Stimulated activated naive CD8-positive, alpha-beta T cell treated with anti-CD3 and anti-CD28 coated beads, Interleukin-15, amount 100 ng/mL, for 72 hours (primary cell): ENCODE data around the gene GRAMD4.

Source experiments
- ATAC-seq: fragments of 150-1000 bp; cut with Tn5 transposase; 2 replicates; pipeline ENCODE4 v1.10.0; 2021; ENCODE audit warnings: mild to moderate bottlenecking, moderate library complexity
- DNase-seq, 2 donors: peaks; one replicate each; pipeline ENCODE4 v3.0.0; 2021 to 2022
- H3K27ac Mint-ChIP-seq, 2 donors: one replicate each; pipeline ENCODE4 v1.8.0; 2022; ENCODE audit warnings: mild to moderate bottlenecking in 2 of 2, mixed read lengths in 2 of 2, moderate library complexity in 2 of 2
- H3K27me3 Mint-ChIP-seq: one replicate; pipeline ENCODE4 v1.8.0; 2022; ENCODE audit warnings: mixed read lengths
- H3K4me1 Mint-ChIP-seq: one replicate; pipeline ENCODE4 v1.8.0; 2022; ENCODE audit warnings: mild to moderate bottlenecking, mixed read lengths
- H3K4me3 Mint-ChIP-seq, 2 donors: one replicate each; pipeline ENCODE4 v1.8.0; 2022; ENCODE audit warnings: mild to moderate bottlenecking in 2 of 2, mixed read lengths in 2 of 2, moderate library complexity in 1 of 2
- H3K9me3 Mint-ChIP-seq, 2 donors: one replicate each; pipeline ENCODE4 v1.8.0; 2022; ENCODE audit warnings: mixed read lengths in 2 of 2

Gene GRAMD4

DNA sequence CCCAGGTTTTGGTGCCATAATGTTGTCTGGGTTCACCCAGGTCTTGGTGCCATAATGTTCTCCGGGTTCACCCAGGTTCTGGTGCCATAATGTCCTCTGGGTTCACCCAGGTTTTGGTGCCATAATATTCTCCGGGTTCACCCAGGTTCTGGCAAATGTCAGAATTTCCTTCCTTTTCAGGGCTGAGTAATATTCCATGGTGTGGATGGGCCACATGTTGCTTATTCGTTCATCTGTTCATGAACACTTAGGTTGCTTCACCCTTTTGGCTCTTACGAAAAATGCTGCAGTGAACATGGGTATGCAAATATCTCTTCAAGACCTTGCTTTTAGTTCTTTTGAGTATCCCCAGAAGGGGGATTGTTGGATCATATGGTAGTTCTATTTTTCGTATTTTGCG is 15.1 kb upstream of the GRAMD4 start:
- H3K27ac Mint-ChIP-seq: no peak overlapping the region
- ATAC-seq: no peak
- peaks cover 19% of the 10 kb centered on the region for H3K4me1 Mint-ChIP-seq

DNA sequence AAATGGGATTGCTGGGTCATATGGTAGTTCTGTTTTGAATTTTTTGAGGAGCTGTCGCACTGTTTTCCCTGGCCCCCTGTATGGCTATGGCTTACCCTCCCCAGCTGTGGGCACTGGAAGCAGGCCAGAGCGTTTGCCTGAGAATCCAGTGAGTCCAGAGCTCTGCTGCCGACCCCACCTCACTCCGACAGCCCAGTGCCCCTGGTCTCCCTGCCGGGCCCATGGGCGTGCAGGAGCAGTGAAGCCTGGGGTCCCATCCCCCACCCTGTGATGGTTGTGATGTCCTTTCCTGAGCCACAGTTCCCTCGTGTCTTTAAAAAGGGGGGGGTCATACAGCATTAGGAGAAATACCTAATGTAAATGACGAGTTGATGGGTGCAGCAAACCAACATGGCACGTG is 13.3 kb upstream of the GRAMD4 start:
- DNase-seq (no peak), ATAC-seq (no peak)
- H3K9me3 Mint-ChIP-seq: no peaks in the 10 kb centered on the region
- no peak overlapping the region for H3K27ac Mint-ChIP-seq
- no peak overlapping the region for H3K4me3 Mint-ChIP-seq
- H3K27me3 Mint-ChIP-seq: no peaks in the 10 kb centered on the region
- H3K4me1 Mint-ChIP-seq: peaks cover 20% of the 10 kb centered on the region

More for the DNA sequence above, 15.1 kb upstream of the GRAMD4 start:
- Mint-ChIP-seq H3K9me3 (no peaks in the 10 kb centered on the region), H3K27me3 (no peaks in the 10 kb centered on the region), H3K4me3 (no peak overlapping the region)
- DNase-seq: no peak

DNA sequence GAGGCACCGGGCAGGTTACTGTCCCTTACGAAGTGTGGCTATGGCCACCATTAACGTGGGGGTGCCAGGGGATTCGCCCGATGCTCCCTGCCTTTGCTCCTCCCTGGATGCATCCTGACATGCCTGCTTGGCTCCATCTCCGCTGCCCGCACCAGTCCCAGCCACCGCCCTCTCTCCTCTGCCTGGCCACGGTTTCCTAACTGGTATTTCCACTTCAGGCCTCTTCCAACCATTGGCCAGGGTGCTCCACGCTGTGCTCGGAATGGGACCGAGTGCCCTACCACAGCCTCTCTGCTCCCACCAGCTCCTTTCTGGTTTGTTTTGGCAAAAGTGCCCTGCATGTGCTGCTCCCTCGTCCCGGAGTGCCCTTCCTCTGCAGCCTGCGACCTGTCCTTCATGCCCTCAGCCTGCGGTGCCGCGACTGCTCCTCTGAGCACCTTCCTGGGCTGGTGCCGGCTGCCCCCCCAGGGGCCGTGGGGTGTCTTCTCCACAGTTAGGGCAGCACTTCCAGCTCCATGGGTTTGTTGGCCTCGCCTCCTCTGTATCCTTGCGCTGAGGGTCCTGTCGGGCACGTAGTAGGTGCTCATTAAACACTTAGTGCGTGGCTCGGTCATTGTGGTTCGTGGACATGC is 12.6 kb upstream of the GRAMD4 start:
- H3K9me3 Mint-ChIP-seq: no peaks in the 10 kb centered on the region
- no peak overlapping the region for H3K4me3 Mint-ChIP-seq
- no peak overlapping the region for H3K27ac Mint-ChIP-seq
- ATAC-seq (no peak), DNase-seq (no peak)
- H3K4me1 Mint-ChIP-seq: peaks cover 27% of the 10 kb centered on the region
- no peaks in the 10 kb centered on the region for H3K27me3 Mint-ChIP-seq

GRCh38 chr22:46609175-46609690 is 11.0 kb upstream of the GRAMD4 start:
- Mint-ChIP-seq H3K27me3 (no peaks in the 10 kb centered on the region), H3K4me1 (peaks cover 35% of the 10 kb centered on the region), H3K4me3 (no peak overlapping the region), H3K9me3 (no peaks in the 10 kb centered on the region), H3K27ac (peak overlapping the region in 1 of 2 donors; percentile 59)
- no peak for DNase-seq
- ATAC-seq: no peak

GRCh38 chr22:46609724-46610201 is 10.4 kb upstream of the GRAMD4 start:
- ATAC-seq: no peak
- no peaks in the 10 kb centered on the region for H3K27me3 Mint-ChIP-seq
- no peak overlapping the region for H3K4me3 Mint-ChIP-seq
- H3K27ac Mint-ChIP-seq: no peak overlapping the region
- peaks cover 35% of the 10 kb centered on the region for H3K4me1 Mint-ChIP-seq
- H3K9me3 Mint-ChIP-seq: no peaks in the 10 kb centered on the region
- DNase-seq: no peak

DNA sequence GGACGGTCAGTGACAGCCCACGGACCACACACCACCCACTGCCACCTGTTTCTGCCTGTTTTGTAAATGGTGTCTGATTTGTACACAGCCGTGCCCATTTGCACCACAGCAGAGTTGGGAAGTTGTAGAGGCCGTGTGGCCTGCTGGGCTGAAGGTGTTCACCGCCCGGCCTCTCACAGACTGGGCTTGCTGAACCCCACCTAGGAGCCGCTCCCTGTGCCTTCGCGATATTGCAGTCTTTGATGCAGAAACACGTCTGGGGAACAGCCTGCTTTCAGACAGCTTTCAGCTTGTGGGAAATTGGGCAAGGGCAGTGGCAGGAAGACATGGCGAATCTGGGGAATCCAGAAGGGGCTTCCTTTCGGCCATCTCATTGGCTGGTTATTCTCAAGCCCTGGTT is 9.8 kb upstream of the GRAMD4 start:
- Mint-ChIP-seq H3K27ac (no peak overlapping the region), H3K27me3 (no peaks in the 10 kb centered on the region), H3K4me1 (peaks cover 35% of the 10 kb centered on the region), H3K4me3 (no peak overlapping the region), H3K9me3 (no peaks in the 10 kb centered on the region)
- DNase-seq: no peak
- ATAC-seq: no peak

DNA sequence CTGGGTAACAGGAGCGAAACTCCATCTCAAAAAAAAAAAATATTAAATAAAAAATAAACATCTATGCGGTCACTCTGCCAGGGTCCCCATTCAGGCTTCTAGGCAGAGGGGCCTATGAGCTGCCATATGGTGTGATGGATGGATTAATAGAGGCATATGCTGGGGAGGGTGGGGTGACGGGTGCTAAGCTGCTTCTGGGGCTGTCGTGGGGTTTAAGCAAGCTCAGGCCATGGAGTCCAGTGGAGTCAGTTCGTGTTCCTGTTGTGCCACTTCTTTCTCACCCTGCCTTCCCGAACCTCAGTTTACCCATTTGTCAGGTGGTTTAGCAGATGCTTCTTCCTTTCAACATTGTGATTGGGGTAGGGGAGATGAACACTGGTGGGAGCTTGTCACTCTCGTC is 9.0 kb upstream of the GRAMD4 start:
- Mint-ChIP-seq H3K4me1 (peaks cover 35% of the 10 kb centered on the region), H3K4me3 (no peak overlapping the region), H3K27ac (no peak overlapping the region), H3K27me3 (no peaks in the 10 kb centered on the region), H3K9me3 (no peaks in the 10 kb centered on the region)
- ATAC-seq (no peak), DNase-seq (no peak)

GRCh38 chr22:46612341-46612903 is 7.8 kb upstream of the GRAMD4 start:
- ATAC-seq (no peak), DNase-seq (no peak)
- Mint-ChIP-seq H3K4me3 (peak overlapping the region; percentile 85 to 86), H3K9me3 (no peaks in the 10 kb centered on the region), H3K27me3 (no peaks in the 10 kb centered on the region), H3K4me1 (peaks cover 35% of the 10 kb centered on the region), H3K27ac (peak overlapping the region; percentile 84 to 87)

DNA sequence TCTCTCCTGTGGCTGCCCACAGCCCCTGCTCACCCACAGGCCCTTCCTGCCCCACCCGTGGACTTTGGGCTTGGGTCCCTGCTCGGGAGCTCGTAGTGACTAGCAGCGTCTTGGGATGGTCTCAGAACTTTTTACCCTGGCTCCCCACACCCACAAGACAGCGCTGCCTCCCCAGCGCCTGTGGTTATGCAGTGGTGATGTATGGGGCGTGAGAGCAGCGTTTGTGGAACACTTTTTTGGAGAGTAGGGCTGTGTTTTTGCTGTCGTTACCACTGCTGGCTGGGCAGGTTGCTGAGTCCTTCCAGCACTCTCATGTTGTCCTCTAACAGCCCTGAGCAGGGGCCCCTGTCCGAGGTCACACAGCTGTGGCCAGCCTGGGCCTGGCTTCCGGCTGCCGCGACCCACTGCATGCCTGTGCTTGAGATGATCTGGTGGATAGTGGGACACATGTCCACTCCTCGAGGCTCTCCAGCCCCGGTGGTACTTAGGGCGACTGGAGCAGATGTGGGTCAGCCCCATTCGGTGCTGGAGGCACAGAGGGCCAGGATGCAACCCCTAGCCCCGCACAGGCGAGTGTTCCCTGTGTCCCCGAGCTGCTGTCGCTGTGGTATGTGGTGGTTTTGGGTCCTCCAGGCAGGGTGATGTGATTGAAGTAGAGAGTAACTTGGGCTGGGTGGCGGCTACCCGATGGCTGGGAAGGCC is 7.1 kb upstream of the GRAMD4 start:
- no peaks in the 10 kb centered on the region for H3K9me3 Mint-ChIP-seq
- peak overlapping the region; percentile 84 to 87 for H3K27ac Mint-ChIP-seq
- H3K4me1 Mint-ChIP-seq: peaks cover 35% of the 10 kb centered on the region
- no peaks in the 10 kb centered on the region for H3K27me3 Mint-ChIP-seq
- peak; percentile 51 for ATAC-seq
- DNase-seq: peak; percentile 29 to 48
- H3K4me3 Mint-ChIP-seq: peak overlapping the region; percentile 85 to 86

DNA sequence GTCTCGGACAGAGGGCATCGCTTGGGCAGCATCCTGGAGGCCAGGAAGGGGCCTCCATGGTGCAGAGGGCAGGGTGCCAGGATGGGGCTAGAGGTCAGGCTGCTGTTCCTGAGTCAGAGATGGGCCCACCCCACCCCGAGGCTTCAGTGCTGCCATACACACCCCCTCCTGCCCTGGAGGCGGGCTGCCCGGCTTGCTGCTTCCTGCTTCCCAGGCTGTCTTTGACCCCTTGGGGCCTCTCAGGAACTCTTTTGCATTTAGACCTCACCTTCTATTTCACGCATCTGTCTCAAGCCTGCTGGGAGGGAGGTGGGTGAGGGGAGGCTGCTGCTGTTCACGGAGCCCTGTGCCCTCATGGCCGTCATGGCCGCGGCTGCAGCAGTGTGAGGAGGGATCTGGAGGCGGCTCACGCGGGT is 6.6 kb upstream of the GRAMD4 start:
- ATAC-seq: peak; percentile 33
- peak in 1 of 2 donors; percentile 23 for DNase-seq
- Mint-ChIP-seq H3K4me3 (peak overlapping the region; percentile 85 to 86), H3K27me3 (no peaks in the 10 kb centered on the region), H3K27ac (peak overlapping the region; percentile 84 to 87), H3K9me3 (no peaks in the 10 kb centered on the region), H3K4me1 (peaks cover 35% of the 10 kb centered on the region)

GRCh38 chr22:46614025-46614931 is 5.9 kb upstream of the GRAMD4 start:
- Mint-ChIP-seq H3K27ac (peak overlapping the region; percentile 79 to 87), H3K27me3 (no peaks in the 10 kb centered on the region), H3K4me1 (peaks cover 35% of the 10 kb centered on the region), H3K4me3 (peak overlapping the region; percentile 85 to 86), H3K9me3 (no peaks in the 10 kb centered on the region)
- ATAC-seq (peak; percentile 91), DNase-seq (peak; percentile 73 to 83)

- H3K27ac Mint-ChIP-seq: no peak overlapping the region
- H3K9me3 Mint-ChIP-seq: no peaks in the 10 kb centered on the region
- no peak overlapping the region for H3K4me3 Mint-ChIP-seq
- ATAC-seq (no peak), DNase-seq (no peak)
- no peaks in the 10 kb centered on the region for H3K27me3 Mint-ChIP-seq
- H3K4me1 Mint-ChIP-seq: peaks cover 24% of the 10 kb centered on the region
Observed at GRCh38 chr22:46617207-46617985, 2.8 kb upstream of the GRAMD4 start.

- Mint-ChIP-seq H3K27me3 (no peaks in the 10 kb centered on the region), H3K27ac (peak overlapping the region in 1 of 2 donors; percentile 20), H3K4me3 (no peak overlapping the region), H3K9me3 (no peaks in the 10 kb centered on the region), H3K4me1 (peaks cover 16% of the 10 kb centered on the region)
- no peak for ATAC-seq
- DNase-seq: no peak
Observed at GRCh38 chr22:46617986-46618647, 2.1 kb upstream of the GRAMD4 start.

GRCh38 chr22:46618667-46619066 is 1.5 kb upstream of the GRAMD4 start:
- Mint-ChIP-seq H3K27ac (no peak overlapping the region), H3K4me3 (no peak overlapping the region), H3K27me3 (no peaks in the 10 kb centered on the region), H3K4me1 (peaks cover 11% of the 10 kb centered on the region), H3K9me3 (no peaks in the 10 kb centered on the region)
- ATAC-seq (no peak), DNase-seq (no peak)
